HUES6 (cell line): ENCODE data around the gene RPN2.

Experiments
- H3K27ac ChIP-seq: 2 replicates; pipeline ENCODE4 v1.7.0; 2013; ENCODE audit warnings: low read depth, mild to moderate bottlenecking, low read length, inconsistent platforms
- H3K27me3 ChIP-seq: 2 replicates; pipeline ENCODE4 v1.6.1; 2013; ENCODE audit warnings: low read length; ENCODE audit not compliant: control insufficient read depth, insufficient read depth
- H3K36me3 ChIP-seq: 2 replicates; pipeline ENCODE4 v1.6.1; 2013; ENCODE audit warnings: low read length; ENCODE audit not compliant: control insufficient read depth, insufficient read depth
- H3K4me1 ChIP-seq: 2 replicates; pipeline ENCODE4 v1.6.1; 2013; ENCODE audit warnings: low read length; ENCODE audit not compliant: control insufficient read depth, insufficient read depth
- H3K4me3 ChIP-seq: 2 replicates; pipeline ENCODE4 v1.5.1; 2013; ENCODE audit warnings: low read depth, low read length
- H3K9ac ChIP-seq: one replicate; pipeline ENCODE4 v1.6.1; 2013; ENCODE audit warnings: mild to moderate bottlenecking, low read length
- H3K9me3 ChIP-seq: 2 replicates; pipeline ENCODE4 v1.6.1; 2013; ENCODE audit warnings: low read depth, low read length; ENCODE audit not compliant: control insufficient read depth, insufficient read depth

Gene RPN2

DNA sequence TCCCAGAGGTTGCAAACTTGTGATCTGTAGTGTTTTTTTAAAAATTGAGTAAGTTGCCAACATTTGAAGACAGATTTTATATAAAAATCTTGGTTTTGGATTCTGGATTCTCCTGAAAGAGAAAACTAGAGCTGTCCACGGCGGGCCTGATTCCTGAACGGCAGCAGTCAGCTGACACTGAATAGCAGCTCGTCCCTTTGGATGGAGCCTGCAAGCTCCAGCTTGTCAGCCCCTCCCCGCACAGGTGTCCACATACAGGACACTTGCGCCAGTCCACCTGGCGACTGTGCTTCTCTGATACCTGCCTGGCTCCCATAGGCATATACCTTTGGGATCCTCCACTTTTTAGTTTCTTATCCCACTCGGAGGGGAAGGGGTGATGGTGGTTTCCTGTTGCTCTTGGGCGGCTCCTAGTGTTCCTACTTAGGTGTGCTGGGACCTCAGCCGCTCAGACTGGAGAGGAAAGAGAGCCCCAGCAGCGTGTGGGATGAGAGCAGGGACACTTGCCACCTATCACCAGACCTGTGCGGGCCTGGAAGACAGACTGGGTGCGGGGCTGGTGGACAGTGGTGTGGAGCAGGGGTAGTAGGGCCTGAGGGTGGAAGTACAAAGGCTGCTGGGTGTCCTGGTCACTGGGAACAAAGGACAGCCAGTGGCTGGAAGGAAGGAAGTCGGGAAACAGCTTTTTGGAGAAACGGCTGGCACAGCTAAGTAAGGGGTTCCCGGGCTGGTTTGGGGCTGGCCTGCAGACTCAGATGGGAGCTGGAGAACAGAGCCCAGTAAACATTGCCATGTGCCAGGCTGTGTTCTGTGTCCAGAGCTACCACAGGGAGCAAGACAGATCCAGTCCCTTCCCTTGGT is 64.2 kb downstream of the RPN2 start:
- peaks cover 59% of the 10 kb centered on the region for H3K36me3 ChIP-seq
- H3K9ac ChIP-seq: no peak overlapping the region
- H3K27me3 ChIP-seq: no peaks in the 10 kb centered on the region
- no peak overlapping the region for H3K27ac ChIP-seq
- H3K4me3 ChIP-seq: no peak overlapping the region
- H3K9me3 ChIP-seq: no peaks in the 10 kb centered on the region
- H3K4me1 ChIP-seq: no peaks in the 10 kb centered on the region; the same call in 1 of the 2 replicates

DNA sequence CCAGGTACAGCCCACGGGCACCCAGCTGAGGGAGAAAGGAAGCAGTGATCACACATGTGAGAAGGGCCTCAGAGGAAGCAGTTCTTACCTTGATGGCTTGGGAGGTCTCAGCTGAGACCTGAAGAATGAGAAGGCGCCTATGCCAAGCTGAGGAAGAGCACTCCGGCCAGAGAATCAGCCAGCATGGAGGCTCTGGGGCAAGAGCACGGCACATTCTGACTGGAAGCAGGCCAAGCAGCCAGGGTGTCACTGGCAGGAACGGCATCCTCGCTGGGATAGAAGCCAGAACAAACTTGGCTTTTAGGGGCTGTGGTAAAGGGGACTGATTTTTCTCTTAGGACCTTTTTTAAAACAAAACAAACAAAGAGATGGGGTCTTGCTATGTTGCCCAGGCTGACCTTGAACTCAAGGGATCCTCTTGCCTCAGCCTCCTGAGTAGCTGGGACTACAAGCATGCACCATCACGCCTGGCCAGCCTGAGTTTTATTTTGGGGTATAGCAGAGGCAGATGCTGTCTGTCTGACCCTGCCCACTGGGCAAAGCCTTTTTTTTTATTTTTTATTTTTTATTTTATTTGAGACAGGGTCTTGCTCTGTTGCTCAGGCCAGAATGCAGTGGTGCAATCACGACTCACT is 64.9 kb downstream of the RPN2 start:
- Histone ChIP-seq H3K36me3 (peaks cover 52% of the 10 kb centered on the region), H3K4me1 (no peaks in the 10 kb centered on the region; the same call in 1 of the 2 replicates)

DNA sequence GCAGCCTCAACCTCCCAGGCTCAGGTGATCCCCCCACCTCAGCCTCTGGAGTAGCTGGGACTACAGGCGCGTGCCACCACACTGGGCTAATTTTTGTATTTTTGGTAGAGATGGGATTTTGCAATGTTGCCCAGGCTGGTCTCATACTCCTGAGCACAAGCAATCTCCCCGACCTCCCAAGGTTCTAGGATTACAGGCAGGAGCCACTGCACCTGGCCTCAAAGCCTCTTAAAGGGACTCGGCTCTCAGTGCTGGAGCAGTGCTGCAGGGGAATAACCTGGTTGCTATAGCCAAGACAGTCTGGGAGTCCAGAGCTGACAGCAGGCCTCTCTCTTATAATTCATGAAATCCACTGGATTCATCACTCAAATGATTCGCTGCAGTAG is 65.4 kb downstream of the RPN2 start:
- Histone ChIP-seq H3K9me3 (no peaks in the 10 kb centered on the region), H3K27ac (no peak overlapping the region), H3K4me3 (no peak overlapping the region), H3K9ac (no peak overlapping the region), H3K4me1 (no peaks in the 10 kb centered on the region; the same call in 1 of the 2 replicates), H3K36me3 (peaks cover 46% of the 10 kb centered on the region), H3K27me3 (no peaks in the 10 kb centered on the region)

More for the DNA sequence above, 64.9 kb downstream of the RPN2 start:
- no peak overlapping the region for H3K4me3 ChIP-seq
- H3K27ac ChIP-seq: no peak overlapping the region
- no peak overlapping the region for H3K9ac ChIP-seq
- H3K9me3 ChIP-seq: no peaks in the 10 kb centered on the region
- H3K27me3 ChIP-seq: no peaks in the 10 kb centered on the region

DNA sequence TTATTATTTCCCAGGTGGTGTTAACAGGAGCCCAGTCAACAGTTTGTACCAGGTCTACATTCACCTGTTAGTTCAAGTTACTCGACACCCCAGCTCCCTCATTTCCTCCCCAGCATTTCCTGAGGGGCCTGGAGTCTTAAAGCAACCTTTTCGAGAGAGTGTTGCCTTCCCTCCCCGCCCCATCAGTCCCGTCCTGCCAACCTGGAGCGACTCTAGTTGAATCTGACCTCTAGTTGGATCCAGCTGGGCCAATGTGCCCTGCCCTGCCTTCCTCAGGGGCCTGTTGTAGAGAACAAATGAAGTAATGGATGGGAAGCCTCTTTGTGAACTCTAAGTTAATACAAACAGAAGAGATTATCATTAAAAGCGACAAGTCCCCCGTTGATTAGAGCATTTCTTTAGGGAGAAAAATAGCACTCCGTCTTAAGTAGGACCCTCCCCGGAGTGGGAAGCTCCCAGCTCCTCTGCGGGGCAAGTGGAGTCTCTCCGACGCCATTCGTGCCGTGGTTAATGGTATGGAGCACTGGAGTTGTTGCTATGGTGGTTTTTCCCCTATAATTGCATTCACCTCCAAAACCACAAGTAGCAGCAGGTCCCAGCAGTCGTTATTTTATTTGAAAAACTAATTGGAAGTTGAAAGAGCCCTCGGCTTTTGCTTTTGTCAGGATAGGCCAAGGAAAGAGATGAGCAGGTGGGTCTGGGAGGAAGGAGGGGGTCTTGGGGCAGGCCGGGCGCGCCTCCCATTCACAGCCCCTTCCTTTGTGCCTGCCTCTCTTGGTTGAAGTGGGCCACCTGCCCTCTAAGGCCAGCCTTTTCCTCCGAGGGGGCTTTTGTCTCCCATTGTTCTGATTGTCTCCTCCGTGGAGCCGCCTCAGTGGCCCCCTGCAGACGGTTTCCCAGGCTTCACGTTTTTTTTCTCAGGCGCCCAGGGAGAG is 66.4 kb downstream of the RPN2 start:
- Histone ChIP-seq H3K9ac (no peak overlapping the region), H3K9me3 (no peaks in the 10 kb centered on the region), H3K27me3 (no peaks in the 10 kb centered on the region), H3K36me3 (peaks cover 37% of the 10 kb centered on the region), H3K4me3 (no peak overlapping the region), H3K27ac (no peak overlapping the region), H3K4me1 (no peaks in the 10 kb centered on the region; the same call in 1 of the 2 replicates)

DNA sequence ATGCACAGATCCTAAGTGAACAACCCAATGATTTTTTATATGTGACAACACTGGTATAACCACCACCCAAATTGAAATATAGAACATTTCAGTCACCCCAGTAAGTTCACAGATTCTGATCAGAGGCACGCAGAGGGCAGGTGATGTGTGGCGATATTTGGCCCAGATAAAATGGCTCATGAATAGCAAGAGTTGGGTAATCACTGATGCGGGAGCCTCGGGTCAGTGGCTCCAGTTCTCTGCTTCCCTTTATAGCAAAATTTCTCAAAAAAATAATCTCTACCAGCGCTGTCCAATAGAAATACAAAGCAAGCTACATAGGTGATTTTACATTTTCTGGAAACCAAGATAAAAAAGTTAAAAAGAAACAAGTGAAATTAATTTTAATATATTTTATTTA is 67.6 kb downstream of the RPN2 start:
- H3K9ac ChIP-seq: no peak overlapping the region
- H3K36me3 ChIP-seq: peaks cover 25% of the 10 kb centered on the region
- H3K9me3 ChIP-seq: no peaks in the 10 kb centered on the region
- no peaks in the 10 kb centered on the region for H3K27me3 ChIP-seq
- no peak overlapping the region for H3K27ac ChIP-seq
- H3K4me1 ChIP-seq: peaks cover 4% of the 10 kb centered on the region
- H3K4me3 ChIP-seq: no peak overlapping the region

DNA sequence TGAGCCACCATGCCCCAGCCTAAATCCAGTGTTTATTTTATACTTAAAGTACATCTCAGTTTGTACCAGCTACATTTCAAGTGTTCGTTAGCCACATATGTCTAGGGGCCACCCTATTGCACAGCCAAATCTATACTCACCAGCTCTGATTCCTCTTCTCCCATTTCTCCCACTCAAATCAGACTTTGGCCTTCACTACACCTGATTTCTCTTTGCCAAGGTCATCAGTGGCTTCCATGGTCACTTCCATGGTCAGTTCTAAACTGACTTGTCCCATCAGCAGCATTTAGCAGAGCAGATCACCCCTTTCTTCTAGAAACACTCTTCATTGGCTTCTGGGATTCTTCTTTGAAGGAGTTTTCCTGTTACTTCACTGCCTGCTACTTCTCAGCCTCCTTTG is 68.4 kb downstream of the RPN2 start:
- Histone ChIP-seq H3K27ac (no peak overlapping the region), H3K9ac (no peak overlapping the region), H3K27me3 (no peaks in the 10 kb centered on the region), H3K36me3 (peaks cover 17% of the 10 kb centered on the region), H3K4me3 (no peak overlapping the region), H3K9me3 (no peaks in the 10 kb centered on the region), H3K4me1 (peaks cover 9% of the 10 kb centered on the region)

DNA sequence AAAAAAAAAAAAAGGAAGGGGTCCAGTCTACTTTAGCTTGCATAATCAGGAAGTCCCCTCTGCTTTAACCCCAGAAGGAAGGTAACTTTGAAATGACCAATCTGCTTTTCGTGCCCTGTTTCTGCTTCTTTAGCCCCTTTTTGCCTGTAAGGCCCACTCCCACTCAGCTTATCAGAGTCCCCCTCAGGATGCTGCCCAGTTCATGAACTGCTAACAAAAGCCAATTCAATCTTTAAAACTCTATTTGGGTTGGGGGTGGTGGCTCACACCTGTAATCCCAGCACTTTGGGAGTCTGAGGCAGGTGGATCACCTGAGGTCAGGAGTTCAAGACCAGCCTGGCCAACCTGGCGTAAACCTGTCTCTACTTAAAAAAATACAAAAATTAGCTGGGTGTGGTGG is 70.2 kb downstream of the RPN2 start:
- no peaks in the 10 kb centered on the region; the same call in 1 of the 2 replicates for H3K36me3 ChIP-seq
- H3K9ac ChIP-seq: no peak overlapping the region
- H3K4me3 ChIP-seq: no peak overlapping the region
- peaks cover 9% of the 10 kb centered on the region for H3K4me1 ChIP-seq
- H3K27me3 ChIP-seq: no peaks in the 10 kb centered on the region
- H3K27ac ChIP-seq: no peak overlapping the region
- no peaks in the 10 kb centered on the region; the same call in 1 of the 2 replicates for H3K9me3 ChIP-seq

DNA sequence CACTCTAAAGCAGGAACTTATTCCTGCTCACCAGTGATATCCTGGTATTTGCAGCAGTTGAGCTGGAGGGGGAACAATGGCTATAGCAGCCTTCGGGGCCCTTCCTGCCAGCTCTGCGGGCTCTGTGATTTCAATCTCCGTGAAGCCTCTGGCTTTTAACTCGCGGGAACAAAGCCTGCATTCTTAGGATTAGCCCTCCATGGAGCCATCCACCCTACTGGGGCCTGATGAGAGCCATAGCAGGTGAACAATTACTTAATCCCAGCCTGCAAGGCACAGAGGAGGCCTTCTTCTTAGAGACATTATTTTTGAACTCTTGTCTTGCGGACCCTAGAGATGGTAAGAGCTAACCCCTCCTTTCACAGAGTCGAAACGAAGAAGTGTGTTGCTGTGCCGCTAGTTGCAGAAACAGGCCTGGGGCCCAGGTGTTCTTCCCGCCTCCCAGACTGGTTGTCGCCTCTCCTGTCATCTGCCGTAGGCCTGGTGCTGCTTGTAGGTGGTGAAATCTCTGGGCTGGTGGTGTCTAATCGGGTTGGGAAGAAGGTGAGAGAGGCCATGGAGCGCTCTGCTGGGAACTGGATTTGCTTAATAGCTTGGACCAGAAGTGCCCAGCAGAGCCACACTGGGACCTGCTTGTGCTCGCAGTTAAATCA is 72.8 kb downstream of the RPN2 start:
- H3K27ac ChIP-seq: no peak overlapping the region
- no peak overlapping the region for H3K4me3 ChIP-seq
- H3K9ac ChIP-seq: no peak overlapping the region
- no peaks in the 10 kb centered on the region for H3K36me3 ChIP-seq
- peaks cover 3% of the 10 kb centered on the region; the same call in 1 of the 2 replicates for H3K9me3 ChIP-seq
- H3K27me3 ChIP-seq: no peaks in the 10 kb centered on the region
- peaks cover 9% of the 10 kb centered on the region; the same call in 1 of the 2 replicates for H3K4me1 ChIP-seq

DNA sequence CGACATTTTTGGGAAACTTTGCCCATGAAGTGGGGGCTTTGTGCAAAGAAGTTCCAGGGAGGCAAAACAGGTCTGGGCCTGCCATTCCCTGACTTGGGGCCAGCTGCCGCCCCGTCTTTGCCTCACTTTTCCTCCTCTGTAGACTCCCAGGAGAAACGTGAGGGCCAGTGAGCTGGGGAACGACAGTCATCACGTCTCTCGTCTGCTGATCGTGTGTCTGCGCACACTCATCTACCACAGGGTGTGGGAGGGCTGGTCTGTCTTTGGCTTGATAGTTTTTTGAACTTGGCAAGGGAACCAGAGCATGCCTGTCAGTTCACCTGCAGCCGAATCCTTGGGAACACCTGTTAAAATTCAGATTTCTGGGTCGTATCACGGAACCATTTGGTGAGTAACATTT is 74.0 kb downstream of the RPN2 start:
- no peak overlapping the region for H3K27ac ChIP-seq
- H3K36me3 ChIP-seq: no peaks in the 10 kb centered on the region
- H3K9me3 ChIP-seq: peaks cover 3% of the 10 kb centered on the region; the same call in 1 of the 2 replicates
- no peak overlapping the region for H3K9ac ChIP-seq
- no peak overlapping the region for H3K4me3 ChIP-seq
- H3K4me1 ChIP-seq: peaks cover 15% of the 10 kb centered on the region
- no peaks in the 10 kb centered on the region for H3K27me3 ChIP-seq

DNA sequence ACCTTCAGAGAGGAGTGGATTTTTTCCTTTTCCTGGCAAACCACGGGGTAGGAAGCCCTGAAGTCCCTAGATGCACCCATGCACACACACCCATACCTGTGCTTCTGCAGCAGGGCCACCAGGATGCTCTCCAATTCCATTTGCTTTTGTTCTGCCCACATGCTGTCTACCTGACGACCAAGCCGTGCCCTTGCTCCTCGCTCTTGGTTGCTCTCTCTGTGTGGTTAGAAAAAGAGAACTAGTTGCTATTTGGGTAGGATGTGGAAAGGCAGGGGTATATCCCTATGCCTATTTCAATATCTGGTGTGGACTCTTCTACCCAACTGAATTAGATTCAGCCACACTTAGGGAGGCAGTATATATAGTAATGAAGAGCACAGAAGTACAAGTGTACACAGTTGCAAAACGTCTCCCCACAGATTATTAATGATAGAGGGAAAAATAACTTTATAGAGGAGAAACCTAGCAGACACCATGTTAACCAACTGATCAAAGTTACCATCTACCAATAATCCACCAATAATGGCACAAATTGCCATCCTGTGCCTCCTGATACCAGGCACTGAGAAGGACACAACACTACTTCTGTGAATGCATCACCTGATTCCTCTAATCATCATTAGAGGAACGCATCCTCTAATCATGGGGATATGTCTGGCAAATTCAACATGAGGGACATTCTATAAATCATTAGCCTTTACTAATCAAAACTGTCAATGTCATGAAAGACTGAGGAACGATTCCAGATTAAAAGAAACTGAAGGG is 75.2 kb downstream of the RPN2 start:
- H3K27me3 ChIP-seq: no peaks in the 10 kb centered on the region
- H3K36me3 ChIP-seq: no peaks in the 10 kb centered on the region
- no peak overlapping the region for H3K9ac ChIP-seq
- H3K4me1 ChIP-seq: peaks cover 26% of the 10 kb centered on the region
- H3K4me3 ChIP-seq: no peak overlapping the region
- no peak overlapping the region for H3K27ac ChIP-seq
- peaks cover 3% of the 10 kb centered on the region; the same call in 1 of the 2 replicates for H3K9me3 ChIP-seq
